ENCODE measurements around the gene JAG2. TPM values are rescaled to one million over a fixed set of nuclear protein-coding genes. Genes with fewer than 3 reads are reported as not detected.

Gene JAG2
- total RNA-seq, 1 experiment from 2014 or later = 85.9 TPM

DNA sequence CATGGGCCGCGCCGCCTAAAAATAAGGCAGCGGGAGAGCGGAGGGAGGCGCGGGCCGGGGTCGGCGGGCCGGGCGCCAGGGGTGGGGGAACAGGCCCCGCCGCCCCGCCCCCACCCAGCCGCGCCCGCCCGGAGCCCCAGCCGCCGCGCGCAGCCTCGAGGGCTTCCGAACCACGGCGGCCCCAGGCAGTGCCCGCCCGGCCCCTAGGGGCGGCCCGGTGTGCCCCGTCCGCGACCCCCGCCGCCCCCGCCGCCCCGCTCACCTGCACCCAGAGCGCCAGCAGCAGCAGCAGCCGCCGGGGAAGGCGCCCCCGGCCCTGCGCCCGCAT, 519 bp downstream of the JAG2 start (continued):
- TF ChIP-seq JUND (IDR thresholded peaks at IDR 0.05) = no peak
- TF ChIP-seq EZH2phosphoT487 (IDR thresholded peaks at IDR 0.05; ENCODE audit: borderline replicate concordance) = no peak
- TF ChIP-seq CBX3 (IDR thresholded peaks at IDR 0.05; ENCODE audit: low read depth) = no peak
- no peak for TF ChIP-seq TCF7L2 (IDR thresholded peaks at IDR 0.05; ENCODE audit: borderline replicate concordance, extremely low read depth, insufficient read depth, insufficient read length)
- TF ChIP-seq SIN3A (IDR thresholded peaks at IDR 0.05; ENCODE audit: low read depth) = no peak

DNA sequence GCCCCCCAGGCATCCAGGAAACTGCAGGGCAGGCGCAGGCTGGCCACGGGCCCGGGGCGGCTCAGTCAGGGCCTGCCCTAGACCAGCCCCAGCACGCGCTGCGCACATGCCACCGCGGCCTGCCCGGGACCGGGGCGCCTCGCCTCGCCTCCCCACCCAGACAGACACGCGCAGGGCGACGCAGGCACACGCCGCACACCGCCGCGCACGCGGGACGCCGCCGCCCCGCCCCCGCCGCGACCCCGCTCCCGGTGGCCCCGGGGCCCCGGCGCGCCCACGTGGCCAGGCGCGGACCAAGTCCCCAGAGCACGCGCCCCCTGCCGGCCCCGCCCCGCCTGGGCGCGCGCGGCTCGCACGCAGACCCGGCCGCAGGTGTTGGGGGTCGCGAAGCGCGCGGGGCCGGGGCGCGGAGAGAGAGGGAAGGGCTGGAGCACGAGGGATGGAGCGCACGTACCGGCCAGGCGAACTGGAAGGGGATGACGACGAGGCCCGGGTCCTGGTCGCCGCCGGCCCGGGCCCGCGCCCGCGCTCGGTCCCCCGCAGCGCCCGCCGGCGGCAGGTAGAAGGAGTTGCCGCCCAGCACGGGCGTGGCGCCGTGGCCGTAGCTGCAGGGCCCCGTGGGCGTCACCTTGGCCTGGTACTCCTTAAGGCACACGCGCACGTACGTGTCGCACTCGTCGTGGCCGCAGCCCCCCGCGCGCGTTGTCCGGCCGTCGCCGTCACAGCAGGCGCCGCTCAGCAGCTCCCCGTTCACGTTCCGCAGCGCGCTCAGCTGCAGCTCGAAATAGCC, 1.1 kb downstream of the JAG2 start:
- Histone ChIP-seq H3K9me3 (ENCODE audit: control insufficient read depth in 1 of 2, insufficient read depth in 1 of 2, low read depth in 1 of 2, low read length in 2 of 2) (no peaks in the 10 kb centered on the region), H3K4me2 (ENCODE audit: low read length) (peak overlapping the region; percentile 98), H3K27ac (ENCODE audit: low read depth, low read length) (peak overlapping the region; percentile 93), H3K4me1 (ENCODE audit: control insufficient read depth in 1 of 2, insufficient read depth in 2 of 2, low read length in 2 of 2) (peaks cover 45 to 73% of the 10 kb centered on the region in 2 experiments), H2AFZ (ENCODE audit: low read depth, low read length, poor library complexity, severe bottlenecking) (no peak overlapping the region), H3K27me3 (ENCODE audit: insufficient read depth, low read length) (no peaks in the 10 kb centered on the region), H3K36me3 (ENCODE audit: control insufficient read depth in 1 of 2, insufficient read depth in 2 of 2, low read length in 2 of 2) (peaks cover 0 to 3% of the 10 kb centered on the region in 2 experiments; a peak in 1 of 4 replicates), H3K9me2 (ENCODE audit: insufficient read depth) (no peaks in the 10 kb centered on the region), H4K20me1 (ENCODE audit: insufficient read depth) (no peaks in the 10 kb centered on the region; the same call in 1 of the 2 replicates), H3K79me2 (ENCODE audit: insufficient read depth, low read length) (peaks cover 50% of the 10 kb centered on the region), H3K4me3 (replicated peaks in 1 of 2; ENCODE audit: low read depth in 1 of 2, low read length in 2 of 2) (peak overlapping the region; percentile 55 to 65), H3K9ac (ENCODE audit: low read length) (peak overlapping the region; percentile 94)
- intact Hi-C loops (cut with micrococcal nuclease) = loop anchor here (2.0 to 10.0 kb wide), 2 partner anchors 75 to 193 kb away; partner anchors contain the start of gene AHNAK2
- no peak for DNase-seq (ENCODE audit: low read depth, low spot score)
- peak; percentile 44 for ATAC-seq
- POLR2A ChIA-PET = interaction anchor here (1.5 kb wide), 1 partner anchor 76 kb away, joined by 3 read pairs; no protein-coding TSS in a partner anchor
- BruUV-seq (replicated peaks) = no TSS peak
- RAD21 ChIA-PET (ENCODE audit: low non-redundant PET in 1 of 2, low total read pairs in 2 of 2, uncharacterized antibody in 2 of 2, unreplicated experiment in 2 of 2) = no interaction called here
- CTCF ChIA-PET = interaction anchor here (0.6 to 1.4 kb wide), 2 partner anchors 77 to 361 kb away, joined by 5 read pairs; no protein-coding TSS in a partner anchor
- TF ChIP-seq JUND (IDR thresholded peaks at IDR 0.05) (no peak), CBX3 (IDR thresholded peaks at IDR 0.05; ENCODE audit: low read depth) (no peak), RAD21 (IDR thresholded peaks at IDR 0.05; ENCODE audit: low read depth) (no peak), SIN3A (IDR thresholded peaks at IDR 0.05; ENCODE audit: low read depth) (no peak), POLR2A (IDR thresholded peaks at IDR 0.05; ENCODE audit: borderline replicate concordance, extremely low read depth, insufficient read depth, insufficient read length) (peak; percentile 9), CEBPB (IDR thresholded peaks at IDR 0.05; ENCODE audit: low read depth) (no peak), SP1 (IDR thresholded peaks at IDR 0.05; ENCODE audit: low read depth) (no peak), ZFX (IDR thresholded peaks at IDR 0.05) (peak; percentile 90), ELF1 (IDR thresholded peaks at IDR 0.05; ENCODE audit: borderline replicate concordance, low read depth) (no peak), ZNF274 (IDR thresholded peaks at IDR 0.05; ENCODE audit: low read depth, low read length) (no peak), EGR1 (IDR thresholded peaks at IDR 0.05; ENCODE audit: low read depth) (no peak)
- TF ChIP-seq, protein P1, sequence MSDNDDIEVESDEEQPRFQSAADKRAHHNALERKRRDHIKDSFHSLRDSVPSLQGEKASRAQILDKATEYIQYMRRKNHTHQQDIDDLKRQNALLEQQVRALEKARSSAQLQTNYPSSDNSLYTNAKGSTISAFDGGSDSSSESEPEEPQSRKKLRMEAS (IDR thresholded peaks at IDR 0.05) = no peak
- TF ChIP-seq, protein P2, sequence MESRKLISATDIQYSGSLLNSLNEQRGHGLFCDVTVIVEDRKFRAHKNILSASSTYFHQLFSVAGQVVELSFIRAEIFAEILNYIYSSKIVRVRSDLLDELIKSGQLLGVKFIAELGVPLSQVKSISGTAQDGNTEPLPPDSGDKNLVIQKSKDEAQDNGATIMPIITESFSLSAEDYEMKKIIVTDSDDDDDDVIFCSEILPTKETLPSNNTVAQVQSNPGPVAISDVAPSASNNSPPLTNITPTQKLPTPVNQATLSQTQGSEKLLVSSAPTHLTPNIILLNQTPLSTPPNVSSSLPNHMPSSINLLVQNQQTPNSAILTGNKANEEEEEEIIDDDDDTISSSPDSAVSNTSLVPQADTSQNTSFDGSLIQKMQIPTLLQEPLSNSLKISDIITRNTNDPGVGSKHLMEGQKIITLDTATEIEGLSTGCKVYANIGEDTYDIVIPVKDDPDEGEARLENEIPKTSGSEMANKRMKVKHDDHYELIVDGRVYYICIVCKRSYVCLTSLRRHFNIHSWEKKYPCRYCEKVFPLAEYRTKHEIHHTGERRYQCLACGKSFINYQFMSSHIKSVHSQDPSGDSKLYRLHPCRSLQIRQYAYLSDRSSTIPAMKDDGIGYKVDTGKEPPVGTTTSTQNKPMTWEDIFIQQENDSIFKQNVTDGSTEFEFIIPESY (IDR thresholded peaks at IDR 0.05; ENCODE audit: extremely low read depth, insufficient replicate concordance, low read length) = no peak
- TF ChIP-seq, protein P3, sequence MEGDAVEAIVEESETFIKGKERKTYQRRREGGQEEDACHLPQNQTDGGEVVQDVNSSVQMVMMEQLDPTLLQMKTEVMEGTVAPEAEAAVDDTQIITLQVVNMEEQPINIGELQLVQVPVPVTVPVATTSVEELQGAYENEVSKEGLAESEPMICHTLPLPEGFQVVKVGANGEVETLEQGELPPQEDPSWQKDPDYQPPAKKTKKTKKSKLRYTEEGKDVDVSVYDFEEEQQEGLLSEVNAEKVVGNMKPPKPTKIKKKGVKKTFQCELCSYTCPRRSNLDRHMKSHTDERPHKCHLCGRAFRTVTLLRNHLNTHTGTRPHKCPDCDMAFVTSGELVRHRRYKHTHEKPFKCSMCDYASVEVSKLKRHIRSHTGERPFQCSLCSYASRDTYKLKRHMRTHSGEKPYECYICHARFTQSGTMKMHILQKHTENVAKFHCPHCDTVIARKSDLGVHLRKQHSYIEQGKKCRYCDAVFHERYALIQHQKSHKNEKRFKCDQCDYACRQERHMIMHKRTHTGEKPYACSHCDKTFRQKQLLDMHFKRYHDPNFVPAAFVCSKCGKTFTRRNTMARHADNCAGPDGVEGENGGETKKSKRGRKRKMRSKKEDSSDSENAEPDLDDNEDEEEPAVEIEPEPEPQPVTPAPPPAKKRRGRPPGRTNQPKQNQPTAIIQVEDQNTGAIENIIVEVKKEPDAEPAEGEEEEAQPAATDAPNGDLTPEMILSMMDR (IDR thresholded peaks at IDR 0.05 in 2 of 3, conservative IDR thresholded peaks at IDR 0.05 in 1 of 3; ENCODE audit: borderline replicate concordance in 1 of 3, insufficient read depth in 1 of 3, low read depth in 2 of 3, low read length in 2 of 3) = peak in 1 of 3 experiments; percentile 36; a peak in 2 of 6 replicates
- TF ChIP-seq, protein P4, sequence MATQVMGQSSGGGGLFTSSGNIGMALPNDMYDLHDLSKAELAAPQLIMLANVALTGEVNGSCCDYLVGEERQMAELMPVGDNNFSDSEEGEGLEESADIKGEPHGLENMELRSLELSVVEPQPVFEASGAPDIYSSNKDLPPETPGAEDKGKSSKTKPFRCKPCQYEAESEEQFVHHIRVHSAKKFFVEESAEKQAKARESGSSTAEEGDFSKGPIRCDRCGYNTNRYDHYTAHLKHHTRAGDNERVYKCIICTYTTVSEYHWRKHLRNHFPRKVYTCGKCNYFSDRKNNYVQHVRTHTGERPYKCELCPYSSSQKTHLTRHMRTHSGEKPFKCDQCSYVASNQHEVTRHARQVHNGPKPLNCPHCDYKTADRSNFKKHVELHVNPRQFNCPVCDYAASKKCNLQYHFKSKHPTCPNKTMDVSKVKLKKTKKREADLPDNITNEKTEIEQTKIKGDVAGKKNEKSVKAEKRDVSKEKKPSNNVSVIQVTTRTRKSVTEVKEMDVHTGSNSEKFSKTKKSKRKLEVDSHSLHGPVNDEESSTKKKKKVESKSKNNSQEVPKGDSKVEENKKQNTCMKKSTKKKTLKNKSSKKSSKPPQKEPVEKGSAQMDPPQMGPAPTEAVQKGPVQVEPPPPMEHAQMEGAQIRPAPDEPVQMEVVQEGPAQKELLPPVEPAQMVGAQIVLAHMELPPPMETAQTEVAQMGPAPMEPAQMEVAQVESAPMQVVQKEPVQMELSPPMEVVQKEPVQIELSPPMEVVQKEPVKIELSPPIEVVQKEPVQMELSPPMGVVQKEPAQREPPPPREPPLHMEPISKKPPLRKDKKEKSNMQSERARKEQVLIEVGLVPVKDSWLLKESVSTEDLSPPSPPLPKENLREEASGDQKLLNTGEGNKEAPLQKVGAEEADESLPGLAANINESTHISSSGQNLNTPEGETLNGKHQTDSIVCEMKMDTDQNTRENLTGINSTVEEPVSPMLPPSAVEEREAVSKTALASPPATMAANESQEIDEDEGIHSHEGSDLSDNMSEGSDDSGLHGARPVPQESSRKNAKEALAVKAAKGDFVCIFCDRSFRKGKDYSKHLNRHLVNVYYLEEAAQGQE (IDR thresholded peaks at IDR 0.05; ENCODE audit: low read depth) = no peak
